NCI-H1694 (cell line): ENCODE results near the gene RELL1.

Experiments used
- DNase-seq: peaks from one replicate; lab custom pipeline; 2025; lab: John Stamatoyannopoulos, UW

Gene RELL1

DNA sequence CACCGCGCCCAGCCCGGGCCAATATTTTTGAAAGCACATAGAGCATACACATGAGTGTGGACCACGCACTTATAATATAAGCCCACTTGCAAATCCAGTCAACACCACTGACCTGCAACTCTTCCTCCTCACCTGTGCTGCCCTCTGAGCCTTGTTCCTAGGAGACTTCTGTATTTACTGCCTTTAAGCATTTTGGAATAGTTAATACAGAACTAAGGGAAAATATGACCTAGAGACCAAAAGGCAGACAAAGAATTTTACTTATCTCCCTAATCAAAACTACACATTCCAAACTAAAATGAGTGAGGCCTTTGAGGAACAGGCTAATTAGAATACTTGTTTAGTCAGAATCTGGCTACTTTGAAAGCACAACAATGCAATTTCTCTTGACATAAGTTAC lies 89.1 kb downstream of the RELL1 start:
- DNase-seq, result no peak

DNA sequence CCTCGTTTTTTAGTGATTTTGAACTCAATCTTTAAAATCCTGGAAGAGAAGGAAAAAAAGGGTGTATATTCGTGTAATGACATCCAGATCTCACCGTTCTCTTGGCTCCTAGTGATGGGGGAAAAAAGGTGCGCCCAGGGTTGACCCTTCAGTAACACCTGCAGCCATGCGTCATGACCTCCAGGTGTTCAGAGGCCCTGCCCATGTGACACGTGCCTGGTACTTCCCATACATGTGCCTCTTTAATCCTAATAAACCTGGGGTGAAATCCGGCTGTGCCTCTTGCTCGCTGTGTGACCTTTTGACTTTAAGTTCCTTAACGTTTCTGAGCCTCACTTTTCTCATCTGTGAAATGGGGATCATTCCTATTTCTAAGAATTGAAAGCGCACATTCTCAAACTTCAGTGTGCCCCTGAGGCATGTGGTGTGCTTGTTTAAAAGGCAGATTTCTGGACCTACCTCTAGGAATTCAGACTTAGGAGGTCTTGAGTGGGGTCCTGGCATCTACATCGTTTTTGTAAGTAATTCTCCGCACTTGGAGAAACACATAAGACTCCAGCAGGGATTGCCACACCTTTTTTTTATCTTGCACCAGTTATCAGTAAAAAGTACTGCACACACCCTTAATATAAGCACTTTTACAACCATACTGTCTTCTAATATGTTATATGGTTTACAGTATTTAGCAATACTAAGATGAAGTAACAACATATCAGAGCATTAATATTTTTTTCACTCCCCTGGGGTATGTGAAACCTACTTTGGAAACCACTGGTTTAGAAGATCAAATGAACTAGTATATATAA lies 90.1 kb downstream of the RELL1 start:
- no peak for DNase-seq

DNA sequence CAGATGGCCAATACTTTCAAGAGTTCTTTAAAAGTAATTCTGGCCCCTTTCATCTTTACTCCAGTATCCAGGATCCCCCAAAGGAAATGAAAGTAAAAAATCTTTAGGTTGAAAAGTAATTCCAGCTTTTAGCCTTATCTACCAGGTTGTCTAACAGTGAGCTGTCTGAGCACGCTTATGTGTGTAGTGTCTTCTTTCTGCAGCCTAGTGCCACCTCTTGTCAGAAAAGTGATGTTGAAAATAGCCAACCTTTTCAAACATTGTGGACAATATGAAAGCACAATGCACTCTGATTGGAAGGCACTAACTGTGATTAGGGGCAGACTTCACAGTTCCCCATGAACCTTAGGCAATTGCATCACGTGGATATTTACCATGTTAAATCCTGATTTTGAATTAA lies 92.1 kb downstream of the RELL1 start:
- peak; percentile 10 for DNase-seq

DNA sequence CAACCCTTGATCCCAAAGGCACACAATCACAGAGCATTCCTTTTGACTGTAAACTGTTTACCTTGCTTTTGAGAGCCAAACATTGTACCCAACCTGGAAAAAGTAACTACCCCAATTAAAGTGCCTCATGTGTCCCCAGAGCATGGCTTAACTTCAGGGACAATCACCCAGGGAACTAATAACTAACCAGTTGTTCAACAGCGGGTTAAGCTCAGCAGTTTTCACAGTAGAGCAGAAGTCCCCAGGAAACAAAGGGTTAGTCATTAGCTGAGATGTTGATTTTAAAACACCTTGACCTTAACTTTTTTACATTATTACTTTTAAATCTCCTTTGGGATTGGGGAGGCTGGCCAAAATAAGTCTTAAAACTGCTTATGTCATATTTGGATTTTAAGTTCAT lies 94.8 kb downstream of the RELL1 start:
- no peak for DNase-seq

DNA sequence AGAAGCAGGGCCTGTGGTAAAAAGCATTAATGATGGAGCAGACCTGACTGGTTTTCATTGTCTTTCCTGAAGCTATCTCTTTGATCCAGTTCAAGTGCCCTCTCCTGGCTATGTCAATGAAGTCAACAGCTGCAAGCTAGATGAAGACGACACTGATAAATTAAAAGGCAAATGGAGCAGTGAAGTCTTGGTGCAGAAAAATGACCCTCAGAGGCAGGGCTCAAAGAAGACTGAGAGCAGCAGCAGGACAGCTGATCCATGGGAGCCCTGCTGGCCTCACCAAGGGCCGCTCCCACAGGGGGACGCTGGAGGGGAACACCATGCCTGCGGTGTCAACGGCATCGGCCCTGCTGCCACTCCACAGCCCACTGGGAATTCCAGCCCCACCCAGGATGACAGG lies 96.2 kb downstream of the RELL1 start:
- no peak for DNase-seq

DNA sequence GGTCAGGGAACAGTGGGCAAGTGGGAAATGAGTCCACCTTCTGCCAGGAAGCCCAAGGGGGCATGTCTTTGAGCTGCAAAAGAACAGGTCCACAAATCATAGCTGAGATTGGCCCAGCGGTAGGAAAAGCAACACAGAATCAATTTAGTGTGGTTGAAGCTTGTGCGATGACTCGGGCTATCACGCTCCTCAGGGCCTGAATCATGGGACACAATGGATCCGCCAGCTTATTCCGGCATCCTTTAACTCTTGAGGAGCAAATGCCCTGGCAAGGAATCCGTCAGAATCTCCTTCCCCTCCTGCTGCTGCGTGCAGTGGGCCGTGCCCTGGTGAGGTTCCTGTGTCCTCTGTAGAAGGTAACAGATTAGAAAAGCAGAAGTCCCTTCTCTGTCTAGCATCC lies 98.0 kb downstream of the RELL1 start:
- no peak for DNase-seq

DNA sequence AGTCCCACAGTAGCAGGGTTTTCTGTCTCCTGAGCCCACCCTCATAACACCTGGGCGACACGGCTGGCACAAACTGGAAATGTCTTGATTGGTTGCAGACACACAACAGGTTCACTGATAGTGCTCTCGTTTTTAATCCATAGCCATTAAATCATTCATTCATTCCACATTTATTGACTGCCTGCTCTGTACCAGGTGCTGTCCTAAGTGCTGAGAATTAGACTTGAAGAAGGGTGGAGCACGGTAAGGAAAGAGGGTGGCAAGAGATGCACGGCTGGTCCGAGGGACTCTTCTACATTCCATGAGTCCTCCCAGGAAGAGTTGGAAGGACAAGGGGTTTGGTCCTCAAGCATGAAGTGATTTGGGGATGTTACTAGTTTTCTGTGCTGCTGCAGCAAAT lies 100.0 kb downstream of the RELL1 start:
- no peak for DNase-seq

DNA sequence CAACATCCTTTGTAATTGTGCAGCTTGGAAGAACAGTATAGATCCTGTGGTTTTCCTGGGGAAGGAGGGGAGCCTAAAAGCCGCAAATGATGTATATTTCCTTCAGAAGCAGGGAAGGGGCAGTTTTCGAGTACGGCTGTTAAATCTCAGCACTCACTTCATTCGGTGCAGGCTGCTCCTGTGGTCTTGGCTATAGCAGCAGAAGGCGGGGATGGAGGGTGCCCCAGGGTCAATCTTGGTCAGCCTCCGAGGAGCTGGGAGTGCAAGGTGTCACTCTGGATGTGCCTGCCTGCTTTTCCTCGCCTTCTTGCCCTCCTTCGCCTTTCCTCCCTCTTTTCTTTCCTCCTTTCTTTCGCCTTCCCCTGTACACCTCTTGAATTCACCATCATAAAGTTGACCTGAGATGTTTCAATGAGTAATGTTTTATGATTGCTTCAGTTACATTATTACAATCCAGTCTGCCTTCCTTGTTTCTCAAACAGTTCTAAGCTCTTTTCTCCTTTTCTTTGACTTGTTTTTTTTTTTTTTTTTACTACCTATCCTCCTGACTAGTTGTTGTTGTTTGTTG lies 101.6 kb downstream of the RELL1 start:
- DNase-seq, result no peak

DNA sequence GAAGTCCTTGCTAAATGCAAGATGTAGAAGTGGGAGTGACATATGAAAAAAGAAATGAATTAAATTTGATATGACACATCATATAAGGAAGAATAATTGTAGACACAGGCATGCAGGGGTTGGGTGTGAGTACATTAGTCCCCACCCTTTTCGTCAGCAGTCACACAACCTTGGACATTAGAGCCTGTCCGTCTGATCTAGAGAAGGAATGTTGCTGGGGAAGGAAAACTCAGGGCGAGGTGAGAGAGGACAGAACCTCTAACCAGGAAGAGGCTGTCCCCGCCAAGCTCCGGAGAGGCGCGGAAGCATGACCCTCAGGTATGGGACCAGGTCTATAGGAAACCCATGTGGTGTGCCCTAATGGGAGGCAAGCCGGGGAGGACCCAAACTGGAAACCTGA lies 102.1 kb downstream of the RELL1 start:
- DNase-seq, result no peak

DNA sequence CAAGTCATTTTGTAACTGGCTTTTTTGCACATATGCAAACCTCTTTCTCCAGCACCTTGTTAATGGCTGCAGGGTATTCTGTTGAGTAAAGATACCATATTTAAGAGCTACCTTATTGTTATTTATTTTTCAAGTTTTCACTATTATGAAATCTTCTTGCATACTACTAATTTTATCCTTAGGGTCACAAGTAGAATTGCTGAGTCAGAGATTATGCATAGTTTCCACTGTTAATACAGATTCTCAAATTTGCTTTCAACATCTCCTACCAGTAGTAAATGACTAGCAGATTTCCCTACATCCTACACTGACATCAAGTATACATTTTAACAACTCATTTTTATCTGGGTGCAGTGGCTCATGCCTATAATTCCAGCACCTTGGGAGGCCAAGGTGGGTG lies 112.6 kb downstream of the RELL1 start:
- no peak for DNase-seq

DNA sequence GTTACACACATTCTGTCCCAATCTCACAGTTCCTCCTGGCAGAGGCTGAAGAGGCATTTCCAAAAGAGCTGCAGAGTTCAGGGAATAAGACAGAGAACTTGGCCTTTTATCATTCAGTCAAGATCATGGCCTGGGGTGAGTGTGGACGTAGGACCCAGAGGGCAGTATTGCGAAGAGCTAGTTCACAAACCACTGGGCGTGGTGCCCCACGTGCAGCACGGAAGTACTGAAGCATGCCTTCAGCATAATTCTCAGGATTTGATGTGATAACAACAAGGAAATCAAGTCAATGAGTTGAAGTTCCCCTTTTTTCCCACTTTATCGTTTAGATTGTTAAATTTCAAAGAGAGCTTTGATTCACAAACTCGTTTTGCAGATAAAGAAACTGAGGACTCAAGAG lies 117.7 kb downstream of the RELL1 start:
- DNase-seq, result no peak

DNA sequence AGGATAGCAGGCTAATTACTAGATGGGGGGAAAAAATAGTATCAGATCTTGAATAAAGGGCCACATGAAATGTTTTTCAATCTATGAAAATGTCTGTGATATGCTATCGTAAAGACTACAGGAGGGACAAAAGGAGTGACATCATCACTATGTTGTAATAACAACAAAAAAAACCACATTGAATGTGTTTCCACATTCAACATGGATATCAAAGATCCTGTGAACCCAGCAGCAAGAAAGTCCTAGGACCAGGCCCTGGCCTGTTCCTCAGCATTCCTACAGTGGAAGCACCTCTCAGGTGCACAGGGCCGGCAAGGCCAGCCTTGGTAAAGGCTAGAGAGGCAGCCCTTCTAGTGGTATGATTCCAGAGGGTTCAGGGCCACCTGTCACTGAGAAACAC lies 118.3 kb downstream of the RELL1 start:
- DNase-seq, result no peak

DNA sequence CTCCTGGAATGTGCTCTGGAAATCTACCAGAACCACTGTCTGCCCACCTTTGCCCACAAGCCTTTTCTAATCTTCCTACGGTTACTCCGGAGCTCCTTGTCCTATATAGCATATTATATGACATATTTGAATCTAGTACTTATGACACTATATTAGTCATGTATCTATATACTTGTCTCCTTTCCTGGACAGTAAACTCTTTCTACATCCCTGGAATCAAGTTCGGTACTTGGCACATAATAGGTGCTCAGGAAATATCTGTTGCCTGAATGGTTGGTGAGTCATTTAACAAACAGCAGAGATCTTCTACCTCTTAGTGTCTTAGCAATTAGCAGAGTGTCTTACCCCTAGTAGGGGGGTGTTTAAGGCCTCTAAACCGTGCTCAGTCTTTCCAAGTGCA lies 123.6 kb downstream of the RELL1 start:
- no peak for DNase-seq

DNA sequence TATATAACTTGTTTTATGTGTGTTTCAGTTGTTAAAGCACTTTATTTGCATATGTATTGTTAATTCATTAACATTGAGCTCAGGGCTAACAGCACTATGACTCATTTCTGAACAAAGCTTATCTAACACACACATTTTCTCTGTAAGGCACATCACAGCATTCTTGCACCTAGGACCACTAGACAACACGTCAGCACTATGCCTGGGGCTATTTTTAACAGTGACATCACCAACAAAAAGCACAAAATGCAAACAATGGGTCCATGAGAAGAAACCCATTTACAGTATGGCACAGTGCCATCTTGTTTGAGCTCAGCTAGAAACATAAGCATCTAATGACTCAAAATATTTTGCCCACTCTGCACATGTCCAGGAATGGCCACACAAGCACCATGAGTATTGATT lies 124.4 kb downstream of the RELL1 start:
- no peak for DNase-seq

DNA sequence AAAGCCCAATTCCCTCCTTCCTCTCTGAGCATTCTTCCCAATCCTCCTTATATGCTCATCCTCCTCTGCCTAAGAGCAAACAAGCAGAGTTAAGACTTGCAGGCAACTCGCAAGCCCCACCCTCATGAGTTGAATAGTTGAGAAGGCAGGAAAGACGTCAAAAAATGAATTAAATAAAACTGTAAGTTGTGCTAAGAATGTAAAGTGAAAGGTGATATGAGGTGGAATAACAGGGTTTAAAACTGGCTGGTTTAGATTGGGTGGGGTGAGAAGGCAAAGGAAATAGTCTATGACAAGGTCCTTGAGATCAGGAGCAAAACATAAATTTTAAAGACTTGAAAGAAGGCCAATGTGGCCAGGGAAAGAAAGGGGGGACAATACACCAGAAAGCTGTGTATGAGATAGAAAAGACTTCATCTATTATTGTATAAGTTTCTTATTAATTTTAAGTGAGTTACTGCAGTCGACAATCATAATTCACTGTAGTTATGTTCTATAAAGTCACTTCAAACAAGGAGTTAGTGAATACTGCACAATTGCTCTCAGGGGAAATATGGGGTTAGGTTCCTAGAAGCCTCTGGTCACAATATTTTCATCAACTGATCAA lies 124.9 kb downstream of the RELL1 start:
- DNase-seq, result no peak
